ENCODE data around the gene TSNAX.

- TF ChIP-seq POLR2AphosphoS5 (IDR thresholded peaks at IDR 0.05) (no peak), CTCF (IDR thresholded peaks at IDR 0.05) (peak in 2 of 4 experiments; percentile 6 to 29), POLR2A (IDR thresholded peaks at IDR 0.05) (no peak)
Observed at GRCh38 chr1:231550448-231550781, 21.9 kb downstream of the TSNAX start.
